PC-3 (cell line): ENCODE measurements around the gene RAB4A.

Experiments used
- EZH2 ChIP-seq: fragments of 300-600 bp; sonication (generic); IDR thresholded peaks from one replicate; pipeline ENCODE4 v1.6.1; 2017; ENCODE audit warnings: antibody characterized with exemption, mild to moderate bottlenecking, low read length; ENCODE audit not compliant: unreplicated experiment
- EZH2phosphoT487 ChIP-seq: fragments of 300-600 bp; sonication (generic); IDR thresholded peaks from 2 replicates; pipeline ENCODE4 v1.6.1; 2018; ENCODE audit warnings: mild to moderate bottlenecking, antibody characterized with exemption, low read length, borderline replicate concordance
- TF ChIP-seq, protein P1 (sequence below): fragments of 300-600 bp; sonication (generic); conservative IDR thresholded peaks from 2 replicates; pipeline ENCODE4 v1.5.1; 2017; ENCODE audit warnings: antibody characterized with exemption, low read depth, mild to moderate bottlenecking, low read length

DNA sequence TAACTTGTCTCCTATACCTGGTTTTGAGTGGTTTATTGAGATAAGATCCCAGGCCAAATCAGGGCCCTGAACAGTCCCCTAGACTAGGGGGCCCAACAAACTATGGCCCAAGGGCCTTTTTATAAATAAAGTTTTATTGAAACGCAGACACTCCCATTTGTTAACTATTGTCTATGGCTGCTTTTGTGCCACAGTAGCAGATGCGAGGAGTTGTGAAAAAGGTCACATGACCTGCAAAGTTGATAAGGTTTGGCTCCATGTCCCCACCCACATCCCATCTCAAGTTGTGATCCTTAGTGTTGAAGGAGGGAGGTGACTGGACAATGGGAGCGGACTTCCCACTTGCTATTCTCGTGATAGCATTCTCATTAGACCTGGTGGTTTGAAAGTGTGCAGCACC is 29.5 kb upstream of the RAB4A start:
- TF ChIP-seq, protein P1, sequence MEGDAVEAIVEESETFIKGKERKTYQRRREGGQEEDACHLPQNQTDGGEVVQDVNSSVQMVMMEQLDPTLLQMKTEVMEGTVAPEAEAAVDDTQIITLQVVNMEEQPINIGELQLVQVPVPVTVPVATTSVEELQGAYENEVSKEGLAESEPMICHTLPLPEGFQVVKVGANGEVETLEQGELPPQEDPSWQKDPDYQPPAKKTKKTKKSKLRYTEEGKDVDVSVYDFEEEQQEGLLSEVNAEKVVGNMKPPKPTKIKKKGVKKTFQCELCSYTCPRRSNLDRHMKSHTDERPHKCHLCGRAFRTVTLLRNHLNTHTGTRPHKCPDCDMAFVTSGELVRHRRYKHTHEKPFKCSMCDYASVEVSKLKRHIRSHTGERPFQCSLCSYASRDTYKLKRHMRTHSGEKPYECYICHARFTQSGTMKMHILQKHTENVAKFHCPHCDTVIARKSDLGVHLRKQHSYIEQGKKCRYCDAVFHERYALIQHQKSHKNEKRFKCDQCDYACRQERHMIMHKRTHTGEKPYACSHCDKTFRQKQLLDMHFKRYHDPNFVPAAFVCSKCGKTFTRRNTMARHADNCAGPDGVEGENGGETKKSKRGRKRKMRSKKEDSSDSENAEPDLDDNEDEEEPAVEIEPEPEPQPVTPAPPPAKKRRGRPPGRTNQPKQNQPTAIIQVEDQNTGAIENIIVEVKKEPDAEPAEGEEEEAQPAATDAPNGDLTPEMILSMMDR: no peak
- TF ChIP-seq EZH2phosphoT487 (no peak), EZH2 (no peak)
